GM19324 (cell line): ENCODE data around the gene GOLGA8A.
"Not testable (repeated sequence)": the region's sequence is repeated elsewhere in the genome, so short reads cannot be mapped to it uniquely, and the experiment has no call there.

ENCODE experiments used
- ATAC-seq: cut with Tn5 transposase; IDR thresholded peaks from one replicate; pipeline ENCODE4 v1.9.1; 2021; ENCODE audit warnings: mild to moderate bottlenecking, moderate library complexity; ENCODE audit not compliant: unreplicated experiment, low FRiP score

The GOLGA8A gene

GRCh38 chr15:34418435-34418834 is 19.2 kb downstream of the GOLGA8A start:
- ATAC-seq = not testable (repeated sequence)

- not testable (repeated sequence) for ATAC-seq
Observed at GRCh38 chr15:34409511-34409910, 28.1 kb downstream of the GOLGA8A start.

GRCh38 chr15:34408973-34409372 is 28.6 kb downstream of the GOLGA8A start:
- ATAC-seq = not testable (repeated sequence)

- ATAC-seq = not testable (repeated sequence)
Observed at GRCh38 chr15:34403899-34404298, 33.7 kb downstream of the GOLGA8A start.

GRCh38 chr15:34403160-34403598 is 34.4 kb downstream of the GOLGA8A start:
- ATAC-seq = peak; percentile 52

GRCh38 chr15:34397637-34398259 is 39.9 kb downstream of the GOLGA8A start:
- not testable (repeated sequence) for ATAC-seq

GRCh38 chr15:34392981-34393380 is 44.6 kb downstream of the GOLGA8A start:
- not testable (repeated sequence) for ATAC-seq

GRCh38 chr15:34389594-34390086 is 48.0 kb downstream of the GOLGA8A start:
- not testable (repeated sequence) for ATAC-seq
